ENCODE results near the gene TANGO2. TPM values are rescaled to one million over a fixed set of nuclear protein-coding genes. Genes with fewer than 3 reads are reported as not detected.
A peak's percentile ranks its signal among the peaks of the same experiment; 100 is the strongest.
"Not testable (repeated sequence)": the region's sequence is repeated elsewhere in the genome, so short reads cannot be mapped to it uniquely, and the experiment has no call there.

TANGO2 gene
- polyA plus RNA-seq, 5 donors = 9.9 to 15.3 (median 13.5) TPM

DNA sequence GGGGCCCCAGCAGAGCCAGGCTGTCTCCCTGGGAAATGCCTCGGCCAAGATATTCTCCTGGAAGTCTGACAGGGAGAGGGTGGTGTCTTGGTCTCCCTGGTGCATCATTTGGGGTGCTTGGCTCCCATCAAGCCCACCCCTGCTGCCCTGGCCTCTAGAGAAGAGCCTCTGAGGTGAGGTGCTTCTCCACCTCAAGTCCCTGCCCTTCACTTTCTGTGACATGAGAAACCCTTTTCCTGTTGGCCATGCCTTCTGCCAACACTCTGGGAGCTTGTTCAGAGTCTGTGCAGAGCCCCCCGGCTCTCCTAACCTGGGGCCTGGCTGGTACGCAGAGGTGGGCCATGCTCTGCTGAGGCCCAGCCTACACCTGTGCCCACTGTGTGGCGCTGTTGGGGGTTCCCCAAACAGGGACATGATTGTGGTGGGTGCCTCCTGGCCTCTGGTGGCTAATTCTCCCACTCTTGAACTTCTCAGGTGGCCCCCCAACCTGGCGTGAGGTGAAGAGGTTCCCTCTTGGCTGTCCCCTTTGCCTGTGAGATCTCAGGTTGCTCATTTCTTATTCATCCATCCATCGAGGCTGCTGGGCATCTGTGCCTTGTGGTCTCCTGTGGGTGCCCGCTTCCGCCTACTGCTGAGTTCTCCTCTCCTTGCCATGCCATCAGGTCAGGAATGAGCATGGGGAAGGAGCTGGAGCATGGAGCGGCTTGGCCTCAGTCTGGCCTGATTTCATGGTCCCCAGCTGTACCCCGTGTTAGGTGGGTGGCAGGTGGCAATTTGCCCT is 40.0 kb downstream of the TANGO2 start:
- DNase-seq = no peak

DNA sequence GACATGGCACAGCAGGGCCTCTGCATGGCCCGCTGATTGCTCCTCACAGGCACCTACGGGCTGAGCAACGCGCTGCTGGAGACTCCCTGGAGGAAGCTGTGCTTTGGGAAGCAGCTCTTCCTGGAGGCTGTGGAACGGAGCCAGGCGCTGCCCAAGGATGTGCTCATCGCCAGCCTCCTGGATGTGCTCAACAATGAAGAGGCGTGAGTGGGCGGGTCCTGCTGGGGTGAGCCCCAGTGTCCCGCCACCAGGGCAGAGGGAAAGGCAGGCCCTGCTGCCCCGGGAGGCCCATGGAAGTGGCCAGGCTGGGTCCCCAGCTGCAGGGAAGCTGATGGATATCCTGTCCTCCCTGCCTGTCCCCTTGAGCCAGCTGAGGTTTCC is 40.6 kb downstream of the TANGO2 start:
- DNase-seq = no peak

DNA sequence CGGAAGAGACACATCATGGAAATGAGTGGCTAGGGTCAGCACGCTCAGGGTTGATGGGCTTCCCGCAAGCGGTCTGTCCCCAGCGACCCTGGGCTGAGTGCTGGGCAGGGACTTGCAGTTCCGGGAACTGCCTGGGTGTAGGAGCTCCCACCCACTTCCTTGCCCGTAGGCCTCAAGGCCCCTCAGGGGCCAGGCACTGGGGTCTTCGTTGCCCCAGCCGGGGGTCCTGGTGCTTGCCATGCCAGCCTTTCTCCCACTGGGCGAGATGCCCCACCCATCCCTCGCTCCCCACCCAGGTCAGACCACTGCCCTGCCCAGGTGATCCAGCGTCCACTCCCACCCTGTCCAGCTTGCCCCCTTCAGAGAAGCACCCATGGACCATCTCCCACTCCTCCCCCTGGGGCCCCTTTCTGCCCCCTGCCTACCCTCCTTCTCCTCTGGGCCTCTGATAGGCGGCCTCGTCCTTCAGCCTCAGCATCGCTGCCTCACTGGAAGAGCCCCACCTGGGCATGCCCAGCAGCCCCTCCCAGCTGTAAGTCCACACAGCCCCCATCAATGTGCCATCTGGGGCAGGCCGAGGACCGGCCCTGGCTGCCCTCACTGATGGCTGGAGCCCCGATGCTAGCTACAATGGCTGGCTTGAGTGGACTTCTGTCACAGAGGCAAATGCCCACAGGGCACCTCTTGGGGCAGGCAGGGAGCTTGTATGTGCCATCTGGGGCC is 41.3 kb downstream of the TANGO2 start:
- no peak for DNase-seq

DNA sequence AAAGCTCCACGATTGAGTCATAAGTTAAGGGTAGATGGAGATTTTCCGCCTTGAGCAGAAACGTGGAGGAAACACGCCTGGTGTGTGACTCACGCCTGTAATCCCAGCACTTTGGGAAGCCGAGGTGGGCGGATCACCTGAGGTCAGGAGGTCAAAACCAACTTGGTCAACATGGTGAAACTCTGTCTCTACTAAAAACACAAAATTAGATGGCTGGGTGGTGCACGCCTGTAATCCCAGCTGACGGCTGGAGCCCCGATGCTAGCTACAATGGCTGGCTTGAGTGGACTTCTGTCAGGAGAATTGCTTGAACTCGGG is 41.8 kb downstream of the TANGO2 start:
- no peak for DNase-seq

DNA sequence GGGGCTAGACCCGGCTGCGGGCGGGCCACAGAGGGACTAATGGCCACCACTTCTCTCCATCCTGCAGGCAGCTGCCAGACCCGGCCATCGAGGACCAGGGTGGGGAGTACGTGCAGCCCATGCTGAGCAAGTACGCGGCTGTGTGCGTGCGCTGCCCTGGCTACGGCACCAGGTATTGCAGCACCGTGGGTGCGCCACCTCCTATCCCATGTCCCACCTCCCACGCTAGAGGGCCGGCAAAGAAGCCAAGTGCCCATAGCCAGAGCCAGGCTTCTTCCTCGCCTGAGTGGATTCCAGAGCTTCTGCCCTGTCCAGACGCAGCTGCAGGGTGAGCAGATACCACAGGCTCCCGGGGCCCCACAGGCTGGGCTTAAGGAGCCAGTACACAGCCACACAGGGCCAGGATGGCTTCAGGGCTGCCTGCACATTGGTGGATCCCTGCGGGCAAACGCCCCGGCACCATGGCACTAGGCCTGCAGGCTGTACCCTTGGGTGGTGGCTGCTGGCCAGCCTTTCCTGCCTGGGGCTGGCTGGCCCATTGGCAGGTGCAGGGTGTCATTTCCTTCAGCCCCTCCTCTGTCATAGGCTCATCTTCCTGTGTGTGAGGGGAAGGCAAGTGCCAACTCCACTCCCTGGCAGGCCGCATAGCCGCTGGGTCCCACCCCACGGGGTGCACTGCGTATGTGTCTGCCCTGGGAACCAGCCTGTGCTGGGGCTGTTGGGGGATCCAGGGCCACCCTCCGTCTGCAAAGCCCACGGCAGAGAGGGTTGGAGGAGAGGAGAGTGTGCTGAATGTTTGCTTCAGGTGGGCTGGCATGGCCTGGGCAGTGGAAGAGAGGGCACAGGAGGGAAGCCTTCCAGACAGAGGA is 42.6 kb downstream of the TANGO2 start:
- no peak for DNase-seq

DNA sequence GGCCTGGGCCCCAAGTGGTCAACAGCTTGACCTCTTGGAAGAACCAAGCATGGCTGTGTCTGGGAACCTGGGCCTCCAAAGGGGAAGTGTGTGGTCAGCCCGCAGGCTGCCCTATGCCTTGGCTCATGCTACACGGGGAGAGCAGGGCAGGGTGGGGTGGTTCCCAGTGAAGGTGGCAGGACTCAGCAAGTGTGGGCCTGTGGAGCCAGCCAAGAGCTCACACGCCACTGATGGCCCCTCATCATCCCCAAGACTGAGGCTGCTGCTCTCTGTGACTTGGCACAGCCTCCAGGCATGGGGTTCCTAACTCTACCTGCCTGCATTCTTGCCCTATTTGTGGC is 43.2 kb downstream of the TANGO2 start:
- DNase-seq = no peak

DNA sequence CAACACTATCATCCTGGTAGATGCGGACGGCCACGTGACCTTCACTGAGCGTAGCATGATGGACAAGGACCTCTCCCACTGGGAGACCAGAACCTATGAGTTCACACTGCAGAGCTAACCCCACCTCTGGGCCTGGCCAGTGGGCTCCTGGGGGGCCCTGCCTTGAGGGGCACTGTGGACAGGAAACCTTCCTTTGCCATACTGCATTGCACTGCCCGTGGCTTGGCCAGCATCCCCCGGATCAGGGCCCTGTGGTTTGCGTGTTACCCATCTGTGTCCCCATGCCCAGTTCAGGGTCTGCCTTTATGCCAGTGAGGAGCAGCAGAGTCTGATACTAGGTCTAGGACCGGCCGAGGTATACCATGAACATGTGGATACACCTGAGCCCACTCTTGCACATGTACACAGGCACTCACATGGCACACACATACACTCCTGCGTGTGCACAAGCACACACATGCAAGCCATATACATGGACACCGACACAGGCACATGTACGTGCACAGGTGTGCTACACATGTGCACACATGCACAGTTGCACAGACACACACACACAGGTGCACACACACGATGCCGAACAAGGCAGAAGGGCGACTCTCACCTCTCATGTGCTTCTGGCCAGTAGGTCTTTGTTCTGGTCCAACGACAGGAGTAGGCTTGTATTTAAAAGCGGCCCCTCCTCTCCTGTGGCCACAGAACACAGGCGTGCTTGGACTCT is 43.8 kb downstream of the TANGO2 start:
- no peak for DNase-seq

DNA sequence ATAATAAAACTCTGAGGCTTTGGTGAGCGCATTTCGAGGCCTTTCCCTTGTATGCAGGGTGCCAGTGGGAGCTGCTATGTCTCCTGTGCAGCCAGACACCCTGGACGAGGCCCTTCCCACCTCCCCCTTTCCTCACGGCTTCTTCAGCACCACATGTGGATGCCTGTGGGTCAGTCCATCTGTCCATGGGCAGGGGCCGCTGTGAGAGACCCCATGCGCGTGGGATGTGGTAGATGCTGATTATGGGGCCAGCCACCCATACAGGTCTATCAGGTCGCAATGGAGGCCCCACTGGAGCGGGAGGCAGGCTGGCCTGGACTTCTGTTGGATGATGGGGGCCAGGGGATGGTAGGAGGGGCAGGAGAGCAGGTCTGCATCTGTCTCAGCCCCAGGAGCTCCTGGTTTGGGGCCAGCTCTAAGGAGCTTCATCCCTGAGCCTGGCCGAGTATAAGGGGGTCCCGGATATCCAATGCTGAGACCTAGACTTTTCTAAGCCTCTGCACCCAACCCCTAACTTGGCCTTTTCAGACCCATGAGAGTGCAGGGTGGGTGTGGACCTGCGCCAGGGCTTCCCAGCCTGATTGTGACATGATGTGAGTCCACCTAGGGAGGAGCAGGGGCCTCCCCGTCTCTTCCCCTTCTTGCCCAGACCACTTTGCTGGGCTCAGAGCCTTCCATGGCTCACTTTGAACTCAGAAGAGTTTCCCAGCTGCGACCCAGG is 45.1 kb downstream of the TANGO2 start:
- DNase-seq = no peak

DNA sequence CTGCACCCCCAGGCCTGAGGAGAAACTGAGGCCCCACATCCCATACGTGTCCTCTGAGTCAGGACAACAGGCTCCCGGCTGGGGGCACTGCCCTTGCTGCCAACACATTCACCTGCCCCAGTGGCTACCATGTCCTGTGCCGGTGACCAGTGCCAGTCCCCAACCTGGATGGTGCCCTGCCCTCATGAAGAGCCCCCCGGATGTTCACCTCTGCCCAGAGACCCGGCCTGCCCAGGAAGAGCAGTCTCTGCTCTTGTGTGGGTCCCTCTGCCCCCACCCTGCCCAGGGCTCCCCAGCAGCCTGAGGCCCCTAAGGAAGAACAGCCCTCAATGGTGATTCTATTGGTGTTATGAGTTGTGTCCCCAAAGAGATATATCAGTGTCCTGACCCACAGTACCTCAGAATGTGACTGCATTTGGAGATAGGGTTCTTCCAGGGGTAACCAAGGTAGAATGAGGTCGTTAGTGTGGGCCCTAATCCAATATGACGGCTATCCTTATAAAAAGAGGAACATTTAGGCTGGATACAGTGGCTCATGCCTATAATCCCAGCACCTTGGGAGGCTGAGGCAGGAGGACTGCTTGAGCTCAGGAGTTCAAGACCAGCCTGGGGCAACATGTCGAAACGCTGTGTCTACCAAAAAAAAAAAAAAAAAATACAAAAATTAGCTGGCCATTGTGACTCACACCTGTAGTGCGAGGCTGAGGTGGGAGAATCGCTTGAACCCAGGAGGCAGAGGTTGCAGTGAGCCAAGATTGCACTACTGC is 45.9 kb downstream of the TANGO2 start:
- DNase-seq = no peak

DNA sequence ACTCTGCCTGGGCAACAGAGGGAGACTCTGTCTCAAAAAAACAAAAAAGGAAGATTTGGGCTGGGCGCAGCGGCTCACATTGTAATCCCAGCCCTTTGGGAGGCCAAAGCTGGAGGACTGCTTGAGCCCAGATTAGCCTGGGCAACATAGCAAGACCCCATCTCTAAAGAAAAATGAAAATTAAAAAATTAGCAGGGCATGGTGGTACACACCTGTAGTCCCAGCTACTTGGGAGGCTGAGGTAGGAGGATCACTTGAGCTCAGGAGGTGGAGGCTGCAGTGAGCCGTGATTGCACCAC is 46.4 kb downstream of the TANGO2 start:
- DNase-seq = not testable (repeated sequence)

DNA sequence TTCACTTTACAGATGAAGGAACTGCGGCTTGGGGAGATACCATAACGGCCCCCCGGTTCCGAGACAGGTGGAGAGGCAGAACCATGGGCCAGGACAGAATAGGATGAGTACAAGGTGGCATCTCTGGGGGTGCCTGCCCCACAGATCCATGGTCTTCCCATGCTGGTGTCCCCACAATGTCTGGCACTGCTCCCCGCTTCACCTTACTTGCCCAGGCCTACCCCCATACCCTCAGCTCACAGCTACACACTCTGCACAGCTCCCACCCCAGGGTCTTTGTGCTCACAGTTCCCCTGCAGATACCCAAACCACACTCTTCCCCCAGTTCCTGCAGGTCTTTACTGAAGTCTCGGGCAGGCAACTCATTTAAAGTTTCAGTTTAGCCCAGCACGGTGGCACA is 47.7 kb downstream of the TANGO2 start:
- DNase-seq = no peak

DNA sequence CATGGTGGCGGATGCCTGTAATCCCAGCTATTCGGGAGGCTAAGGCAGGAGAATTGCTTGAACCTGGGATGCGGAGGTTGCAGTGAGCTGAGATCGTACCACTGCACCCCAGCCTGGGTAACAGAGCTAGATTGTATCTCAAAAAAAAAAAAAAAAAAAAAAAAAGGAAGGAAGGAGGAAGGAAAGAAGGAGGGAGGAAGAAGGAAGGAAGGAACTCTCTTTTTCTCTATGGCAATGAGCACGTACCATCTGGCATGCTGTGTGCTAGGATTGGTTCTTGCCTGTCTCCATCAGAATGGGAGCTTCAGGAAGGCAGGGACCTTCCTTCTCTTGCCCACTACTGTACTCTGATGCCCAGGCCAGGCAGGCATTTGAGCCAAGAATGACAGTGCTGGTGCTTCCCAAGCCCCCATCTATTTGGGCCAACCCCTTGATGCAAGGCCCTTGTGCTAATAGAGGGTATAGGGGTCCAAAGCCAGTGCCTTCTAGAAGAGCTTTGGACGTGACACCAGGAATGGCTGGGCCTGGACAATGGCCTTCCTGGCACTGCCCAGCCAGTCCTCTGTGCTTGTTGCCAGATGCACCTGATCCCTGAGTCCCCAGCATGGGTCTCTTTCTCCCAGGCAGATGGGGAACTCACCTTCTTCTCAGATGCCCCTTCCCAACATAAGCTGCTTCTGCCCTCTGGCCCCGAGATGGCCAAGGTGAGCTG is 48.6 kb downstream of the TANGO2 start:
- DNase-seq = no peak

DNA sequence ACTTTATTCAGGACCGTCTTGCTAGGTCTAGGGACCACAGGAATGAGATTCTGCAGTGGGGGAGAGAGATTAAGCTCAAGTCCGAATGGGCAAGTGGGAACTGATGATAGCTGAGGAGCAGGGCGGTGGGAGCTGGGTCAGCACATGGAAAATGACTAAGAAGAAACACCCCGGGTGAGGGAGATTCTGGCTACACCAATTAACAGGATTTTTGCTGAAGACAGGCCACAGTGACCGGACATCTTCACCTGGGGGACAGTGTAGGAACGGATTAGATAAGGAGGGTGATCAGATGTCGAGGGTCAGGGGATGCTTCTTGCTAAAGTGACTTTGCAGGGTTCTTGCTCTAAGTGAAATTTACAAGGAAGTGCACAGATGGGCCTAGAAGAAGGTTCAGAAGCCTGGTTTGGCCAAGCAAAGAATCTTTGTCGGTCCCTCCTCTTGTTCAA is 50.6 kb downstream of the TANGO2 start:
- no peak for DNase-seq

DNA sequence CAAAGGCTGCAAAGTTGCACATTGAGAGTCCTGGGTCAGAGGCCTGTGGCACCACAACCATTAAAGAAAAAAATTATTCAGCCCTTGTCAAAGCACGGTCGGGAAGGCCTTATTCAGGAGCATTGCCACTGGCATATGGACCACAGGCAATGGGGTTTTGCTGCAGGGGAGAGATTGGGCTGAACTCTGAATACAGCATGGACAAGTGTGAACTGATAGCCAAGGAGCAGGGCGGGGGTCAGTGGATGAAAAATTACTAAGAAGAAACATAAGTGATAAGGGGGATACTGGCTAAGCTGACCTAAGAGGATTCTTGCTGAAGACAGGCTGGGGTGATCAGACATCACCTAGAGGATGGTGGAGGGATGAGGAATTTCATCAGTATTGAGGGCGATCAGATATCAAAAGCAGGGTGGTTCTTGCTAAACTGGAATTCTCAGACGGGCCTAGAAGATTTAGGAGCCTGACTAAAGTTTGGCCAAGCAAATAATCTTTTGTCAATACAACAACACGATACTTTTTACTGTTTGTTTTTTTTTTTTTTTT is 55.8 kb downstream of the TANGO2 start:
- DNase-seq = no peak

DNA sequence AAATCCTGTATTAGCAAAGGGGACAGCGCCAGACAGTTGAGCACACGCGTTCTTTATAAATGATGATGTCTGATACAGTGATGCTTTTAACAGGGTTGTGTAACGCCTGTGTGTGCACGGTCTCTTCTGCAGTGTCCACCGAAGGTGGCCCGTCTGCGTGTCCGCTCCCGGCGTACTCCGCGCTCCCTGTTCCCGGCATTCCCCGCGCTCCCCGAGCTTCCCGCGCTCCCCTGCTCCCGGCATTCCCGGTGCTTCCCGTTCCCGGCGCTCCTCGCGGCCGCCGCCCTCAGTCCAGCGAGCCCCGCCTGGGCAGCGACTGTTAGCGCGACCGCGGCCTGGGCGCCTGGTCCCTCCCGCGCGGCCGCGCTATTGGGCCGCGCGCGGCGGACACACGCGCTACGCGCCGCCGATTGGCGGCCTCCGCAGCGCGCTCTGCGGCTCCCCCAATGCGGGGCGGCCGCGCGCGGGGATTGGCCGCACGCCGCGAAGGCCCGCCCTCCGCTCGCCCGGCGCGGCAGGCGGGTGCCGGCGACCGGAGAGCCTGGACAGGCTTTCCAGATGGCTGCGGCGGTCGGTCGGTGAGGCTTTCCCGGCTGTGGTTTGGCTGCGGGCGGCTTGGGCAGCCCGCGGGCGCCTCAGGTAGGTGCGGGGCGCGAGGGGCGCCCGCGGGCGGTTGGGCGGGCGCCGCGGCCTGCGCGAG is 59.0 kb downstream of the TANGO2 start, which contains the start of gene DGCR8:
DGCR8 (plus strand) TSS at position 497 of the 700 bp plus-strand sequence. CDS start 5,723 bp downstream, outside the sequence.
- peak; percentile 97 for DNase-seq

DNA sequence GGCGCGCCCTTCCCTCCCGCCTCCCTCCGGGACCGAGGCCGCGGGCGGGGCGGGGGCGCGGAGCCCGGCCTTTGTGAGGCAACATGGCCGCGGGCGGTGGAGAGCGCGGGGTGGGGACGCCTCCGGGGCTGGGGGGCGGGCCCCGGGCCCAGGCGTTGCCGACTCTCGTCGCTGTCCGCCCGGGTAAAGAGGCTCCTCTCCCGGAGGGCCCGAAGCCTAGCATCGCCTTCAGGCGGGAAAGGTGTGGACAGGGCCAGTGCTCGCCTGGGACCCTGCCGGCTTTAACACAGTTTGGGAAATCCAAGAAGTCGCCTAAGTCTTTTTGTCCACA is 59.5 kb downstream of the TANGO2 start:
- peak in 1 of 2 donors; percentile 54 for DNase-seq

DNA sequence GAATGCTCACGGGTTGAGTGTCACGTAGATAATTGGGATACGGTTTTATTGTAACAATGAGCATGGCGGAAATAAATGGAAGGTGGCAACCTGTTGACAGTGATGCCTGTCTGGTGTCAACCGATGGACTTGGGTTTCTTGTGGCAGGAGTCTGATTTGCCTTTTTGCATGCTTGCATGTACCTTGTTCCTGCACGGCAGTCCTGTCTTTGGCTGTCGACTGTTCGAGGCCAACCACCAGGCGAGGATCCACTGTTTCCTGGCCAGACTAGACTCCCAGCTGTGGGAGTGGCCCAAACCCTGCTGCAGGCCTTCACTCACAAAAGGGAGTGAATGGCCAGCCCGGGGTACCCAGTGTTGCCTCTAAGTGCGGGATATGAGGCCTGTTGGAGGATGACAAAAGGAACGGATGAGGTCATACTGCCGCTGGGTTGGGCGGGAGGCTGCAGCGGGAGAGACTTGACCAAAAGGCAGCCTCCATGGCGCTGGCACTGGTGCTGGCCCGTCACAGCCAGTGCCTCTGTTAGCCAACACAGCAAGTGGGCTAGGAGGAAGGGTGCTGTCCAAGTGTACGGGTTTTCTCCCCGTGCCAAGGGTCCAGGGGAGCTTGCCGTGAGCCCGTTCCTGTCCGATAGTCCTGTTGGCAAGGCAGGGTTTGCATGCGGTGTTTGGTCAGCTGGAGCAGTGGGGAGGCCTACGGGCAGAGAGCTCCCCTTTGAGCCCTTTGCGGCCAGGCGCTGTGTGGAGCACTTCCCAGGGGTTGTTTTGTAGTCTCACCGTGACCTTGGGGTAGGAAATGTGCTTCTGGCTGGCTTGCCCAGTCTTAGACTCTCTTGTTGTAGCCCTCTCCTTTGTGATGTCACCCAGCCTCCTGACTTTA is 60.1 kb downstream of the TANGO2 start:
- peak in 1 of 2 donors; percentile 28 for DNase-seq

Measured in right lung (tissue), 5 donors.